B cell (primary cell): ENCODE data around the gene RBMS3.

Experiments used
- CTCF ChIP-seq: fragments of 200-600 bp; IDR thresholded peaks from one replicate; pipeline ENCODE4 v1.8.0; 2022; ENCODE audit warnings: antibody characterized with exemption, mild to moderate bottlenecking
- EZH2 ChIP-seq: IDR thresholded peaks from 2 replicates; pipeline ENCODE4 v1.6.1; 2012; ENCODE audit warnings: borderline replicate concordance, low read depth, mild to moderate bottlenecking, moderate library complexity, low read length; ENCODE audit not compliant: insufficient read depth, poor library complexity, severe bottlenecking

- TF ChIP-seq CTCF: no peak
- TF ChIP-seq EZH2: no peak
Measured at GRCh38 chr3:29583861-29584260, 303.0 kb downstream of the RBMS3 start.
